Measurements from ENCODE around the gene TNNC2. TPM values are rescaled to one million over a fixed set of nuclear protein-coding genes. Genes with fewer than 3 reads are reported as not detected.
A peak's percentile ranks its signal among the peaks of the same experiment; 100 is the strongest.

TNNC2 gene
- total RNA-seq, 2 experiments from 2014 or later = not detected

DNA sequence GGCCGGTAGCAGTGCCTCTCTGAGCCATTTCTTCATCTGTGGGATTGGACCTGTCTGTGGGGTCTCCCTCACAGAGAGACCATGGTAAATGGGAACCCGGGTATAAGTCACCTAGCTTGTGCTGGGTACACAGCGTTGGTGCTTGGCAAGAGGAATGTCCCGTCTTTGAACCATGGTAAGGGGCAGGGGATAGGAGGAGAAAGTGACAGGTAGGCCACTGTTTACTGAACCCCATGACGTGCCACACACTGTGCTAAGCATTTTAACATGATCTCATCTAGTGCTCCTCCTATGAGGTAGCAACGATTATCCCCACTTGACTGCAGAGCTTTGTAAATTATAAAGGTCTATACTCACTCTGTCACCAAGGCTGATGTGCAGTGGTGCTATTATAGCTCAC lies 600 bp upstream of the TNNC2 start:
- POLR2A ChIA-PET = no interaction called here
- TF ChIP-seq, protein P1, sequence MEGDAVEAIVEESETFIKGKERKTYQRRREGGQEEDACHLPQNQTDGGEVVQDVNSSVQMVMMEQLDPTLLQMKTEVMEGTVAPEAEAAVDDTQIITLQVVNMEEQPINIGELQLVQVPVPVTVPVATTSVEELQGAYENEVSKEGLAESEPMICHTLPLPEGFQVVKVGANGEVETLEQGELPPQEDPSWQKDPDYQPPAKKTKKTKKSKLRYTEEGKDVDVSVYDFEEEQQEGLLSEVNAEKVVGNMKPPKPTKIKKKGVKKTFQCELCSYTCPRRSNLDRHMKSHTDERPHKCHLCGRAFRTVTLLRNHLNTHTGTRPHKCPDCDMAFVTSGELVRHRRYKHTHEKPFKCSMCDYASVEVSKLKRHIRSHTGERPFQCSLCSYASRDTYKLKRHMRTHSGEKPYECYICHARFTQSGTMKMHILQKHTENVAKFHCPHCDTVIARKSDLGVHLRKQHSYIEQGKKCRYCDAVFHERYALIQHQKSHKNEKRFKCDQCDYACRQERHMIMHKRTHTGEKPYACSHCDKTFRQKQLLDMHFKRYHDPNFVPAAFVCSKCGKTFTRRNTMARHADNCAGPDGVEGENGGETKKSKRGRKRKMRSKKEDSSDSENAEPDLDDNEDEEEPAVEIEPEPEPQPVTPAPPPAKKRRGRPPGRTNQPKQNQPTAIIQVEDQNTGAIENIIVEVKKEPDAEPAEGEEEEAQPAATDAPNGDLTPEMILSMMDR (IDR thresholded peaks at IDR 0.05) = no peak
- no peak overlapping the region for H3K27ac Mint-ChIP-seq
- H3K27me3 Mint-ChIP-seq = peaks cover 19% of the 10 kb centered on the region
- H3K4me1 Mint-ChIP-seq (ENCODE audit: low read depth) = peaks cover 12% of the 10 kb centered on the region
- ATAC-seq = no peak
- H3K36me3 Mint-ChIP-seq (ENCODE audit: low read depth) = no peaks in the 10 kb centered on the region
- H3K9me3 Mint-ChIP-seq = no peaks in the 10 kb centered on the region
- intact Hi-C loops (cut with micrococcal nuclease) = loop anchor here (10.0 kb wide), 1 partner anchor 107 kb away; the partner anchor contains the start of gene PCIF1
- DNase-seq = no peak
- CTCF ChIA-PET = interaction anchor here (1.1 kb wide), 1 partner anchor 142 kb away, joined by 3 read pairs; no protein-coding TSS in a partner anchor
- H3K4me3 Mint-ChIP-seq = no peak overlapping the region

DNA sequence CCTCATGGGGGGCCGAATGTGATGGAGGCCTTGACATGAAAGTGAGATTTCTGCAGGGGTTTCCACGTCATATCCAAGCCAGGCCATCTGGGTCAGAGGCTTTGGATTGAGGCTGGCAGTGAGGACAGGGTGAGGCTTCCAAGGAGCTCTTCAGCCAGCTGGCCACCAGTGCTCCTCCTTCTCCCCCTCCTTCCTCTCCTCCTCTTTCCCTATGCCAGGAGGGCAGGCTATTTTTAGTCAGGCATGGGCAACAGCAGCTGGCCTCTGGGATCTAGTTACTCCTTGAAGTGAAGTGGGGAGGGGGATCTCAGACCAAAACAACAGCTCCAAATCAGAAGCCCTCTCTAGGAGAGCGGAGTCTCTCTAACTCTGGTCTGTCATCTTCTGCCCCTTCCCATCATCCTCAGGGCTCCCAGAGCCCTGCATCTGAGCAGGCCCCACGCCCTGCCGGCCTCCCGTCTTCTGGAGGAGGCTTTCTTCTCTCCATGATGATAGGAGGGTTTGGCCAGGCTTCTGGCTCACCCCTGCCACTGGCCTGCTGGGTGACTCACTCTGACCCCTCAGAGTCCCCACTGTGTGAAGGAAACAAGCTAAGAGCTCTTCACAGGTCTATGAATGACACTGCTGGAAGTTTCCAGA lies 612 bp downstream of the TNNC2 start:
- intact Hi-C loops (cut with micrococcal nuclease) = loop anchor here (10.0 kb wide), 1 partner anchor 108 kb away; the partner anchor contains the start of gene PCIF1
- ChIA-PET CTCF (interaction anchor here (1.3 to 1.8 kb wide), 3 partner anchors 28 to 117 kb away, joined by 3 to 7 read pairs (median 5); no protein-coding TSS in a partner anchor), POLR2A (interaction anchor here (1.4 to 1.6 kb wide), 2 partner anchors 13 kb away, joined by 4 to 5 read pairs; no protein-coding TSS in a partner anchor)
- H3K36me3 Mint-ChIP-seq (ENCODE audit: low read depth) = no peaks in the 10 kb centered on the region
- TF ChIP-seq, protein P1 (IDR thresholded peaks at IDR 0.05) = no peak
- no peak overlapping the region for H3K4me3 Mint-ChIP-seq
- H3K9me3 Mint-ChIP-seq = no peaks in the 10 kb centered on the region
- DNase-seq (no peak), ATAC-seq (no peak)
- no peak overlapping the region for H3K27ac Mint-ChIP-seq
- peaks cover 25% of the 10 kb centered on the region for H3K27me3 Mint-ChIP-seq
- peaks cover 12% of the 10 kb centered on the region for H3K4me1 Mint-ChIP-seq (ENCODE audit: low read depth)

DNA sequence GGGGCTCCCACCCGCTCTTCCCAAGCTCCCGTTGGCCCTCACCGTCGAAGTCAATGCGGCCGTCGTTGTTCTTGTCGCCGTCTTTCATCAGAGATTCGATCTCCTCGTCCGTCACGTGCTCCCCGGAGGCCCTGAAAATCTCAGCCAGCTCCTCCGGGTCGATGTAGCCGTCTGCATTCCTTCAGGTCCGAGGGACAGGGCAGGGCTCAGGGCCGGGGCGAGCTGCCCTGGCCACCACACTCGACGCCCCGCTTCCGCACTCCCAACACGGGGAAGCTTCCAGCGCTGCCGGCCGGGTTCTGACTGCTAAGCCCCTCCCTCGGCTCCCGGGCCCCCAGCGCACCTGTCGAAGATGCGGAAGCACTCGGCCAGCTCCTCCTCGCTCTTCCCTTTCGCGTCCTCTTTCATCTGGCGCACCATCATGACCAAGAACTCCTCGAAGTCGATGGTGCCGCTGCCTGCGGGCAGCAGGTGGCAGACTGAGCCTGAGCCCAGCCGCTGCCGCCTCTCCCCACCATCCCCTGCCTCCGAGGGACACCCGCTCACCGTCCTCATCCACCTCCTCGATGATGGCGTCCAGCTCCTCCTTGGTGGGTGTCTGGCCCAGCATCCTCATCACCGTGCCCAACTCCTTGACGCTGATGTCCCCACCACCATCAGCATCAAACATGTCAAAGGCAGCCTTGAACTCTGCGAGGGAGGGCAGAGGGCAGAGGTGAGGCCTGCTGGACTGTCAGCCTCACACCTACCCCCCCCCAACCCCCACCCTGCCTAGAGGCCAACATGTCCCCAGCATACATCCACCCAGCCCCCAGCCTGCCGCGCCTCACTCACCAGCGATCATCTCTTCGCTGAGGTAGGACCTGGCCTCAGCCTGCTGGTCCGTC lies 2.9 kb downstream of the TNNC2 start:
- TF ChIP-seq, protein P1 (IDR thresholded peaks at IDR 0.05) = peak; percentile 36
- intact Hi-C loops (cut with micrococcal nuclease) = loop anchor here (10.0 kb wide), 1 partner anchor 111 kb away; the partner anchor contains the start of gene PCIF1
- peak overlapping the region; percentile 47 for H3K4me3 Mint-ChIP-seq
- peaks cover 12% of the 10 kb centered on the region for H3K4me1 Mint-ChIP-seq (ENCODE audit: low read depth)
- H3K36me3 Mint-ChIP-seq (ENCODE audit: low read depth) = no peaks in the 10 kb centered on the region
- H3K27me3 Mint-ChIP-seq = peaks cover 27% of the 10 kb centered on the region
- ChIA-PET POLR2A (interaction anchor here (0.6 to 3.0 kb wide), 10 partner anchors 9 to 148 kb away, joined by 3 to 17 read pairs (median 4); partner anchors contain the start of genes UBE2C and ZNF335), CTCF (interaction anchor here (0.6 to 3.0 kb wide), 26 partner anchors 8 to 163 kb away, joined by 3 to 12 read pairs (median 5); partner anchors contain the start of genes SNX21 and UBE2C)
- DNase-seq (peak; percentile 66), ATAC-seq (peak; percentile 89)
- H3K9me3 Mint-ChIP-seq = no peaks in the 10 kb centered on the region
- peak overlapping the region; percentile 62 for H3K27ac Mint-ChIP-seq

DNA sequence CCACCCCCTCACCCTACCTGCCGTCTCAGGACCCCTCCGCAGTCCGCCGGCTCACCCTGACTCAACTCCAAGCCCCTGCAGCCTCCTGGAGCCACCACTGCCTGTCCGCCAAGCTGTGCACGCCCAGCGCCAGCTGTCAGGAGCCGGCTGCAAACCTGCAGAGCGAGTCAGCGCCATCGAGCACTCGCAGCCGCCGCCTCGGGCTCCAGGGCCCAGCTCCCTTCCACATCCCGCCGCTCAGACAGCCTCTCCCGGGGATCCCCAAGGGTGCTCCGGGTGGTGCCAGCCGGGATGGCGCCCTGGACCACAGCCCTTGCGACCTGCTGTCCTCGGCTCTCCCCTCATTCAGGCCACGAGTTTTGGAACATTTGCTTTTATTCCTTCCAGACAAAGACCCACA lies 4.3 kb downstream of the TNNC2 start:
- intact Hi-C loops (cut with micrococcal nuclease) = loop anchor here (10.0 kb wide), 1 partner anchor 112 kb away; the partner anchor contains the start of gene PCIF1
- TF ChIP-seq, protein P1 (IDR thresholded peaks at IDR 0.05) = no peak
- Mint-ChIP-seq H3K36me3 (ENCODE audit: low read depth) (no peaks in the 10 kb centered on the region), H3K27ac (no peak overlapping the region), H3K4me3 (no peak overlapping the region), H3K27me3 (peaks cover 27% of the 10 kb centered on the region), H3K9me3 (no peaks in the 10 kb centered on the region), H3K4me1 (ENCODE audit: low read depth) (peaks cover 12% of the 10 kb centered on the region)
- POLR2A ChIA-PET = interaction anchor here (1.0 to 3.0 kb wide), 3 partner anchors 9 to 114 kb away, joined by 3 to 17 read pairs (median 4); partner anchors contain the start of genes PLTP and UBE2C
- ATAC-seq (no peak), DNase-seq (no peak)
- CTCF ChIA-PET = interaction anchor here (1.1 to 3.0 kb wide), 4 partner anchors 10 to 147 kb away, joined by 3 to 13 read pairs (median 8); partner anchors contain the start of gene UBE2C
